GM12891 (cell line): Measurements from ENCODE around the gene MSTO1. TPM values are rescaled to one million over a fixed set of nuclear protein-coding genes. Genes with fewer than 3 reads are reported as not detected.
A peak's percentile ranks its signal among the peaks of the same experiment; 100 is the strongest.
"Not testable (repeated sequence)": the region's sequence is repeated elsewhere in the genome, so short reads cannot be mapped to it uniquely, and the experiment has no call there.

Source experiments
- DNase-seq: peaks from one replicate; pipeline ENCODE4 v3.0.0; 2011; ENCODE audit warnings: low spot score; ENCODE audit not compliant: insufficient read length
- FAIRE-seq: peaks from 2 replicates; lab custom pipeline; 2011; peaks lifted over from hg19 to GRCh38; lab: Jason Lieb, UNC
- PAX5 ChIP-seq: IDR thresholded peaks from 2 replicates; pipeline ENCODE4 v1.6.1; 2011; ENCODE audit warnings: low read length, moderate library complexity, mild to moderate bottlenecking; ENCODE audit not compliant: insufficient read depth, severe bottlenecking
- POLR2A ChIP-seq: IDR thresholded peaks from 2 replicates; pipeline ENCODE4 v1.6.1; 2011; ENCODE audit warnings: low read depth, low read length, control low read depth
- POLR2AphosphoS5 ChIP-seq: IDR thresholded peaks from 2 replicates; pipeline ENCODE4 v1.6.1; 2011; ENCODE audit warnings: low read depth, low read length, control low read depth
- POU2F2 ChIP-seq: IDR thresholded peaks from 2 replicates; pipeline ENCODE4 v1.6.1; 2011; ENCODE audit warnings: low read depth, mild to moderate bottlenecking, control low read depth, low read length, moderate library complexity
- SPI1 ChIP-seq: IDR thresholded peaks from 2 replicates; pipeline ENCODE4 v1.6.1; 2011; ENCODE audit warnings: low read depth, low read length, control low read depth
- TAF1 ChIP-seq: IDR thresholded peaks from 2 replicates; pipeline ENCODE4 v1.6.1; 2011; ENCODE audit warnings: low read depth, low read length, control low read depth
- polyA plus RNA-seq: library from polyadenylated mRNA; unstranded; fragments of >200 nt; gene quantifications from one replicate; pipeline ENCODE4 v1.2.1, GENCODE V29; 2012; ENCODE audit warnings: low read depth, missing spikeins, inconsistent platforms; ENCODE audit not compliant: missing spikeins

Gene MSTO1
- polyA plus RNA-seq = 29.4 TPM

- TF ChIP-seq POLR2AphosphoS5 = peak; percentile 51; the same call in 1 of the 2 replicates
- no peak for TF ChIP-seq POU2F2
- TF ChIP-seq POLR2A = peak; percentile 64
- TF ChIP-seq SPI1 = peak; percentile 45; the same call in 1 of the 2 replicates
- DNase-seq (peak; percentile 77), FAIRE-seq (peak; percentile 99)
Measured at GRCh38 chr1:155609515-155610256, at the start of gene MSTO1. TSS of gene MSTO1 (plus strand) at chr1:155610218. CDS start at chr1:155610249, 31 bp downstream.

- peak; percentile 30 for DNase-seq
- 0 out of 2 replicates have a peak, but pooled peaks have one; percentile 8 for TF ChIP-seq TAF1
- not testable (repeated sequence) for FAIRE-seq
Measured at GRCh38 chr1:155561779-155562580, 48.0 kb upstream of the MSTO1 start.

- FAIRE-seq (peak; percentile 94), DNase-seq (peak; percentile 79)
Measured at GRCh38 chr1:155562581-155563376, 47.2 kb upstream of the MSTO1 start, which contains the start of gene ASH1L. TSS of gene ASH1L (minus strand) at chr1:155562803. CDS start at chr1:155521519, 41,284 bp downstream.

GRCh38 chr1:155563377-155564022 lies 46.5 kb upstream of the MSTO1 start:
- DNase-seq, FAIRE-seq: not testable (repeated sequence)

More at GRCh38 chr1:155562581-155563376, 47.2 kb upstream of the MSTO1 start, which contains the start of gene ASH1L:
- TF ChIP-seq PAX5 (no peak), POLR2AphosphoS5 (peak; percentile 98), SPI1 (0 out of 2 replicates have a peak, but pooled peaks have one; percentile 13), POU2F2 (peak; percentile 96), POLR2A (peak; percentile 98), TAF1 (peak; percentile 97)

- FAIRE-seq (no peak), DNase-seq (no peak)
- TF ChIP-seq POLR2AphosphoS5 = no peak
- TF ChIP-seq POLR2A = no peak
- no peak for TF ChIP-seq SPI1
- no peak for TF ChIP-seq POU2F2
- no peak for TF ChIP-seq PAX5
- TF ChIP-seq TAF1 = no peak
Measured at GRCh38 chr1:155569988-155570592, 39.9 kb upstream of the MSTO1 start.

DNA sequence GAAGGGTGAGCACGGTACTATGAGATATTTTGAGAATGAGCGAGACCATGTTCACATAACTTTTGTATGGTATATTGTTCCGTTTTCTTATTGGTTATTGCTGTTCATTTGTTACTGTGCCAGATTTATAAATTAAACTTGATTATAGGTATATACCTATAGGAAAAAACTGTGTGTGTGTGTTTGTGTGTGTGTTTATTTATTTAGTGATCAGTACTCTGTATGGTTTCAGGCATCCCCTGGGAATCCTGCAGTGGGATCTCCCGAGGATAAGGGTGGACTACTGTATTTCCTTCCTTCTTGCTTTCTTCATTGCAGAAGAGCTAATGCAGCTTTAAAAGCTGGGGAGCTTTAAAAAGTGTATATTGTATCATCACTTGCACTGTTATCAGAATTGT lies 39.4 kb upstream of the MSTO1 start:
- FAIRE-seq = no peak
- no peak for DNase-seq
- no peak for TF ChIP-seq TAF1
- TF ChIP-seq SPI1 = no peak
- TF ChIP-seq POLR2A = no peak
- TF ChIP-seq POU2F2 = no peak
- no peak for TF ChIP-seq PAX5
- no peak for TF ChIP-seq POLR2AphosphoS5

DNA sequence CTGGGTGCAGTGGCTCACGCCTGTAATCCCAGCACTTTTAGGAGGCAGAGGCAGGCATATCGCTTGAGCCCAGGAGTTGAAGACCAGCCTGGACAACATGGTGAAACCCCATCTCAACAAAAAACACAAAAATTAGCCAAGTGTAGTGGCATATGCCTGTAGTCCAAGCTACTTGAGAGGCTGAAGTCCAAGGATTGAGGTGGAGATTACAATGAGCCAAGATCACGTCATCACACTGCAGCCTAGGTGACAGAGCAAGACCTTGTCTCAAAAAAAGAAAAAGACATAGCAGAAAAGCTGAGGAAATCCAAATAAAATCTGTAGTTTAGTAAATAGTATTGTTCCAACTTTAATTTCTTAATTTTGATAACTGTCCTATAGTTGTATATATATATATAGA lies 35.9 kb upstream of the MSTO1 start:
- no peak for DNase-seq
- TF ChIP-seq SPI1 (no peak), POLR2AphosphoS5 (no peak)
- FAIRE-seq = no peak

- FAIRE-seq, DNase-seq: not testable (repeated sequence)
Measured at GRCh38 chr1:155575608-155576007, 34.4 kb upstream of the MSTO1 start.

GRCh38 chr1:155583846-155584245 lies 26.2 kb upstream of the MSTO1 start:
- DNase-seq, FAIRE-seq: not testable (repeated sequence)

DNA sequence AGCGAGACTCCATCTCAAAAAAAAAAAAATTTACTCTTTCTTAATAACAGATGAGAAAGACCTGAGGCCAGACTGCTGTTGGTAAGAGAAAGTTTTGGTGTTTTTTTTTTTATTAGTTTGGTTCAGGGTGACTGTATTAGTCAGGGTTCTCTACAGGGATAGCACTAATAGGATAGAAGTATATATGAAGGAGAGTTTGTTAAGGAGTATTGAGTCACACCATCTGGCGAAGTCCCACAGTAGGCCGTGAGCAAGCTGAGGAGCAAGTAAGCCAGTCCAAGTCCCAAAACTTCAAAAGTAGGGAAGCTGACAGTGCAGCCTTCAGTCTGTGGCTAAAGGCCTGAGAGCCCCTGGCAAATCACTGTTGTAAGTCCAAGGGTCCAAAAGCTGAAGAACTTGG lies 20.7 kb upstream of the MSTO1 start:
- DNase-seq, FAIRE-seq: not testable (repeated sequence)

GRCh38 chr1:155590516-155591247 lies 19.3 kb upstream of the MSTO1 start:
- DNase-seq, FAIRE-seq: not testable (repeated sequence)
